MM.1S (cell line): Measurements from ENCODE around the gene CSRNP3.

Source experiments
- EZH2 ChIP-seq: fragments of 300-600 bp; sonication (generic); optimal IDR thresholded peaks from 2 replicates; pipeline ENCODE3; 2017; ENCODE audit warnings: low read depth, mild to moderate bottlenecking, antibody characterized with exemption, low read length, mixed read lengths
- EZH2phosphoT487 ChIP-seq: fragments of 300-600 bp; sonication (generic); IDR thresholded peaks from 2 replicates; pipeline ENCODE4 v1.6.1; 2018; ENCODE audit warnings: antibody characterized with exemption, low read length
- TF ChIP-seq, protein P1 (sequence below): fragments of 300-600 bp; sonication (generic); IDR thresholded peaks from 2 replicates; pipeline ENCODE4 v1.5.1; 2016; ENCODE audit warnings: antibody characterized with exemption, low read length, mixed read lengths

DNA sequence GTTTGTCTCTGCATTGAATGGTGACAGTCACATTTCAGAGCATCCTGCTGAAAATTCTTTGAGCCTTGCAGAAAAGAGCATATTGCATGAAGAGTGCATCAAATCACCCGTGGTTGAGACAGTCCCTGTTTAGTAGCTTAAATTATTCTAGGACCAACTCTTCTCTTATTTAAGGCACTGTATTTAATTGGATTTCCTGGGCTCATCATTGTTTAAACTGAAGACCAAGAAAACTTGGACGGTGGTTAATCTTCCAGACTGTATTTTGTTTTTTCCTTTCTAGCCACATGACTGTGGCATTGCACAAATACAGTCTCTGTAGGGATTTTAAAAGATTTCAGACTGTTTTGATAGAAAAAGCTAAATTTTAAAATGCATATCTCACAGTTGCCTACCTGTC lies 210.1 kb downstream of the CSRNP3 start:
- TF ChIP-seq, protein P1, sequence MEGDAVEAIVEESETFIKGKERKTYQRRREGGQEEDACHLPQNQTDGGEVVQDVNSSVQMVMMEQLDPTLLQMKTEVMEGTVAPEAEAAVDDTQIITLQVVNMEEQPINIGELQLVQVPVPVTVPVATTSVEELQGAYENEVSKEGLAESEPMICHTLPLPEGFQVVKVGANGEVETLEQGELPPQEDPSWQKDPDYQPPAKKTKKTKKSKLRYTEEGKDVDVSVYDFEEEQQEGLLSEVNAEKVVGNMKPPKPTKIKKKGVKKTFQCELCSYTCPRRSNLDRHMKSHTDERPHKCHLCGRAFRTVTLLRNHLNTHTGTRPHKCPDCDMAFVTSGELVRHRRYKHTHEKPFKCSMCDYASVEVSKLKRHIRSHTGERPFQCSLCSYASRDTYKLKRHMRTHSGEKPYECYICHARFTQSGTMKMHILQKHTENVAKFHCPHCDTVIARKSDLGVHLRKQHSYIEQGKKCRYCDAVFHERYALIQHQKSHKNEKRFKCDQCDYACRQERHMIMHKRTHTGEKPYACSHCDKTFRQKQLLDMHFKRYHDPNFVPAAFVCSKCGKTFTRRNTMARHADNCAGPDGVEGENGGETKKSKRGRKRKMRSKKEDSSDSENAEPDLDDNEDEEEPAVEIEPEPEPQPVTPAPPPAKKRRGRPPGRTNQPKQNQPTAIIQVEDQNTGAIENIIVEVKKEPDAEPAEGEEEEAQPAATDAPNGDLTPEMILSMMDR: no peak
- TF ChIP-seq EZH2: no peak
- no peak for TF ChIP-seq EZH2phosphoT487
